ENCODE measurements around the gene ZFYVE19.

Gene ZFYVE19

DNA sequence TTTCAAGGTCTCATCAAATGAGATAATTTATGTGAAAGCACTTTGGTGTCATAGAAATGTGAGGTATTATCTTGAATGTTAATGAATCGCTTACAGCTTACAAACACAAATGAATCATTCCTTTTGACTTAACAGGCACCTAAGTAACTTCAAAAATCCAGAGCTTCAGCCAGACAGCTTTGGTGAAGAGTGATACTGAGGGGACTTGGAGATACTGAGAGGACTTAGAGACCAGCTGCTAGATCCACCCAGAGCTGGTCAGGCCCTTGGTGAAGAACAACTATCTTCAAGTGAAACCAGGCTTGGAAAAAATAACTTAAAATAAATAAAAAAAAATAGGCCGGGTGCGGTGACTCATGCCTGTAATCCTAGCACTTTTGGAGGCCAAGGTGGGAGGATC is 16.2 kb upstream of the ZFYVE19 start:
- Mint-ChIP-seq H3K4me3 (no peak overlapping the region), H3K9me3 (ENCODE audit: low read depth) (no peaks in the 10 kb centered on the region), H3K4me1 (ENCODE audit: low read depth) (peaks cover 25% of the 10 kb centered on the region), H3K27me3 (no peaks in the 10 kb centered on the region), H3K27ac (no peak overlapping the region), H3K36me3 (peaks cover 2% of the 10 kb centered on the region)

DNA sequence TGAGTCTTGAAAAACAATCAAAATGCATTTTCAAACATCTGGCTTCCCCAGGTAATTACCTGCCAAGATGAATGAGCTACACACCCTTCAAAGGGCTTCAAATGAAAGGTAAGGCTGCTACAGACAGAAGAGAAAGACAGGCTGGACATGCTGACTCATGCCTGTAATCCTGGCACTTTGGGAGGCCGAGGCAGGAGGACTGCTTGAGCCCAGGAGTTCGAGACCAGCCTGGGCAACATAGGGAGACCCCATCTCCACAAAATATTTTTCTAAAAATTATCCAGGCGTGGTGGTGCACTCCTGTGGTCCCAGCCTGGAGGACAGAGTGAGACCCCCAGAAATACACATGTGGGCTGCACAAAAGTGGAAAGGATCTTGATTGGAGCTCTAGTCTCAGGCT is 14.5 kb upstream of the ZFYVE19 start:
- Mint-ChIP-seq H3K9me3 (ENCODE audit: low read depth) (no peaks in the 10 kb centered on the region), H3K4me3 (no peak overlapping the region), H3K27me3 (no peaks in the 10 kb centered on the region), H3K27ac (no peak overlapping the region), H3K36me3 (peaks cover 2% of the 10 kb centered on the region), H3K4me1 (ENCODE audit: low read depth) (peaks cover 15% of the 10 kb centered on the region)

DNA sequence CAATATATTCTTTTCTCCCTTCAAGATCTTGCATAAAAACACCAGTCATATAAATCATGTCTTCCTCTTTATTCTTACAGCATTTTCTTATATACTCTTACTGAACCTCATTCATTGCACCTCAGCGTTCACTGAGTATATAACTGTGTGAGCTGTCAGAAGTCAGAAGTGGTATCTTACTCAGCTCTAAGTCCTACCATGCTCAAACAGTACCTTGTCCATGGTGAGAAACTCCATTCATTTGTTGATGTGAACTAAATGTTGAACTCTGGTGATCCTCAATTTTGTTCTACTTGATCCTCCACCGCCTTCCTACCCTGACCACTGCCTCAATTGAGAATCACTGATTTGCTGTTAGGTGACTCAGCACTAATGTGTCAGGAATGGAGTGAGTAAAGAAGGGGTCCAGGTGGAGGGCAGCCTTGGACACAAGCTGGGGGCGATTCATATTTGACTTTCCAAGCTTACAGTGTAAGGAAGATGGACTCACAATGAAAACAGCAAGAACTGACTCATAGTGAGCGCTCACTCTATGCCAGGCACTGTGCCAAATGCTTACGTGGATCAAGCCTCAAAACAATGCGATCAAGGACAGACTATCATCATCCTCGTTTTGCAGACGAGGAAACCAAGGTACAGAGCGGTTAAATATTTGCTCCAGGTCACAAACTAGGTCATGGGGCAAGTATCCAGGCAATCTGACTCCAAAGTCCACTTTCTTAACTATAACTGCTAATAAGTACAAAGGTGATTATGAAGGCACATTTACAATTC is 13.5 kb upstream of the ZFYVE19 start:
- H3K27me3 Mint-ChIP-seq: no peaks in the 10 kb centered on the region
- no peaks in the 10 kb centered on the region for H3K9me3 Mint-ChIP-seq (ENCODE audit: low read depth)
- H3K4me3 Mint-ChIP-seq: no peak overlapping the region
- peaks cover 14% of the 10 kb centered on the region for H3K4me1 Mint-ChIP-seq (ENCODE audit: low read depth)
- peak overlapping the region; percentile 18 for H3K27ac Mint-ChIP-seq
- H3K36me3 Mint-ChIP-seq: peaks cover 7% of the 10 kb centered on the region

DNA sequence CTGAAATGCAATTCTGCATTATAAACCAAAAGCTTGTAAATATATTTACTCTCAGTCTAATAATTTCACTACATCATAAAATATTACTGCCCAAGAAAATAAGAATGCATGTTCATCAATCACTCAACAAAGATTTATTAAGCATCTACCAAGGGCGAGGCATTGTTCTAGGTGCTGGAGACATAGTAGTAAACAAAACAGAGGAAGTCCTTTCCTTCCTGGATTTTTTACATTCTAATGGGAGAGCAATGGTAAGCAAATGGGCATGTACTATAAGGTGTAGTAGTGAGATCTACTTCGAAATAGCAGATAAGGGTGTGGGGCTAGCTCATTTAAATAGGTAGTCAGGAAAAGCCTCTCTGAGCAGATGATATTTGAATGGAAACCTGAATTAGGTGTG is 10.8 kb upstream of the ZFYVE19 start:
- no peak overlapping the region for H3K4me3 Mint-ChIP-seq
- H3K27ac Mint-ChIP-seq: no peak overlapping the region
- H3K4me1 Mint-ChIP-seq (ENCODE audit: low read depth): peaks cover 19% of the 10 kb centered on the region
- H3K27me3 Mint-ChIP-seq: no peaks in the 10 kb centered on the region
- peaks cover 11% of the 10 kb centered on the region for H3K36me3 Mint-ChIP-seq
- H3K9me3 Mint-ChIP-seq (ENCODE audit: low read depth): no peaks in the 10 kb centered on the region

DNA sequence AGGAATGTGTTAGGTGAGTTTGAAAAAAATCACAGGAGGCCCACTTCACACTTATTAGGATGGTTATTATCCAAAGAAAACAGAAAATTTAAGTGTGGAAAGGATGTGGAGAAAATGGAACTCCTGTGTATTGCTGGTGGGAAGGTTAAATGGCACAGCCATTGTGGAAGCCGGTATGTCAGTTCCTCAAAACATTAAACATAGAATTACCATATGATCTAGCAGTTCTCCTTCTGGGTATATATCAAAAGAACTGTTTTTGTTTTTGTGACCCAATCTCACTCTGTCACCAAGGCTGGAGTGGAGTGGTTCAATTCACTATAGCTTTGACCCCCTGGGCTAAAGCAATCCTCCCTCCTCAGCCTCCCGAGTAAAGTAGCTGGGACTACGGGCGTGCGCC is 10.4 kb upstream of the ZFYVE19 start:
- H3K4me3 Mint-ChIP-seq: no peak overlapping the region
- H3K36me3 Mint-ChIP-seq: peaks cover 13% of the 10 kb centered on the region
- no peaks in the 10 kb centered on the region for H3K9me3 Mint-ChIP-seq (ENCODE audit: low read depth)
- H3K27me3 Mint-ChIP-seq: no peaks in the 10 kb centered on the region
- peaks cover 21% of the 10 kb centered on the region for H3K4me1 Mint-ChIP-seq (ENCODE audit: low read depth)
- H3K27ac Mint-ChIP-seq: no peak overlapping the region

DNA sequence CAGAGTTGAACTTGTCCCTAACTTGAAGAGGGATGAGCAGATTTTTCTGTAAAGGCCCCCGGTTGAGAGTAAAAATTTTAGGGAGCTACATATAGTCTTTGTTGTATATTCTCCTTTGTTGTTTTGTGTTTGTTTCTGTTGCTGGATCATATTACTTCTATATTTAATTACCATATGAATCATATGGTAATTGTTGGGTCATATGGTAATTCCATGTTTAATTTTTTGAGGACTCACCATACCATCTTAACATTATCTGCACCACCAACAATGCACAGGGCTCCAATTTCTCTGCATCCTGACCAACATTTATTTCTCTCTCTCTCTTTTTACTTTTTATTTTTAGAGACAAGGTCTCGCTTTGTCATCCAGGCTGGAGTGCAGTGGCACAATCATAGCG is 7.4 kb upstream of the ZFYVE19 start:
- Mint-ChIP-seq H3K36me3 (peaks cover 11% of the 10 kb centered on the region), H3K27me3 (no peaks in the 10 kb centered on the region), H3K4me1 (ENCODE audit: low read depth) (peaks cover 29% of the 10 kb centered on the region), H3K9me3 (ENCODE audit: low read depth) (no peaks in the 10 kb centered on the region), H3K27ac (no peak overlapping the region), H3K4me3 (no peak overlapping the region)

DNA sequence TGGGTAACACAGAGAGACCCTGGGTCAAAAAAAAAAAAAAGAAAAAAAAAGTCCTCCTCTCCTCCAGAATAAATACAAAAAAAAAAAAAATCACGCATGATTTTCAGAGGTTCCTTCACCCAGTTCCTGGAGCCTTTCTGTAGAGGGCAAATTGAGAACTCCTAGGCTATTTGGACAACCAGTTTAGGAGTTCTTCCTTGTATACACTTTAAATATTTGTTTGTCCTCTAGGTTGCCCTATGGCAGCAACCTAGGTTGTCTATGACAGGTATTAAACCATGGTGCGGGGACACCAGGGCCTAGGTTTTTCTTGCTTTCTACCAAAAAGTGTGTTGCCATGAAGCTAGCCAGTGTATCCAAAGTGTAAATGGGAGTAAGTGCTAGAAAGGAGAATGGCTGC is 3.8 kb upstream of the ZFYVE19 start:
- peaks cover 9% of the 10 kb centered on the region for H3K36me3 Mint-ChIP-seq
- no peak overlapping the region for H3K4me3 Mint-ChIP-seq
- H3K4me1 Mint-ChIP-seq (ENCODE audit: low read depth): peaks cover 36% of the 10 kb centered on the region
- H3K9me3 Mint-ChIP-seq (ENCODE audit: low read depth): no peaks in the 10 kb centered on the region
- no peaks in the 10 kb centered on the region for H3K27me3 Mint-ChIP-seq
- H3K27ac Mint-ChIP-seq: no peak overlapping the region

DNA sequence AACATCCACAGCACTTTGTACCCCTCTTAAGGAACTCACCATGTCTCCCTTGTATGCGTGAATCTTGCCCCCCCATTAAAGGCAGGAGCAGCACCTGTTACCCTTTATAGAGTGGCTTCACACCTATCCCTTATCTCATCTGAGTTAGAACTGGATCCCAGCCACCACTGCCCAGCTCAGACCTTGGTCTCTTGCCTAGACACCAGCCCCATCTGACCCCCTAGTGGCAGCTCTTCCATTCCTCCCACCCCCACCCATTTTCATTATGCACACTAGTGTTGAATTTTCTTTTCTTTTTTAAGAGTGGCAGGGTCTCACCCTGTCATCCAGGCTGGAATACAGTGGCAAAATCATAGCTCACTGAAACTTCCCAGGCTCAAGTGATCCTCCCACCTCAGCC is 3.2 kb upstream of the ZFYVE19 start:
- no peak overlapping the region for H3K27ac Mint-ChIP-seq
- H3K4me3 Mint-ChIP-seq: no peak overlapping the region
- peaks cover 36% of the 10 kb centered on the region for H3K4me1 Mint-ChIP-seq (ENCODE audit: low read depth)
- no peaks in the 10 kb centered on the region for H3K9me3 Mint-ChIP-seq (ENCODE audit: low read depth)
- H3K36me3 Mint-ChIP-seq: peaks cover 4% of the 10 kb centered on the region
- H3K27me3 Mint-ChIP-seq: no peaks in the 10 kb centered on the region

DNA sequence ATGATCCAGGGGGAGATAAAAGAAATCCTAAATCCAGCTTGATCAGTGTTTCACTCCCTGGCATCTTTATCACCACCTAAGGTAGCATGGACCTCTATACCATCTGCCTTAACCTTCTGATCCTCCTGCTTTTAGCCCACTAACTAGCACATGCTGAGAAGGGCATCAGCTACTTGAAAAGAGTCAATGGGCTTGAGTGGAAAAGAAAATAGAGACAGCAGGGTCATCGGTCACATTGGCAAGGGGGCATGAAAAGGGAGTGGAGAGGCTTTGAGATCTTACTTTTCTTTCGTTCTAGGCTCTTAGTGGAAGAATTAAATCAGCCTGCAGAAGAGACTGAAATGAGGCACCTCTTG is 239 bp upstream of the ZFYVE19 start:
- peaks cover 28% of the 10 kb centered on the region for H3K4me1 Mint-ChIP-seq (ENCODE audit: low read depth)
- peak overlapping the region; percentile 100 for H3K27ac Mint-ChIP-seq
- H3K27me3 Mint-ChIP-seq: no peaks in the 10 kb centered on the region
- H3K36me3 Mint-ChIP-seq: peaks cover 3% of the 10 kb centered on the region
- peak overlapping the region; percentile 99 for H3K4me3 Mint-ChIP-seq
- H3K9me3 Mint-ChIP-seq (ENCODE audit: low read depth): no peaks in the 10 kb centered on the region

DNA sequence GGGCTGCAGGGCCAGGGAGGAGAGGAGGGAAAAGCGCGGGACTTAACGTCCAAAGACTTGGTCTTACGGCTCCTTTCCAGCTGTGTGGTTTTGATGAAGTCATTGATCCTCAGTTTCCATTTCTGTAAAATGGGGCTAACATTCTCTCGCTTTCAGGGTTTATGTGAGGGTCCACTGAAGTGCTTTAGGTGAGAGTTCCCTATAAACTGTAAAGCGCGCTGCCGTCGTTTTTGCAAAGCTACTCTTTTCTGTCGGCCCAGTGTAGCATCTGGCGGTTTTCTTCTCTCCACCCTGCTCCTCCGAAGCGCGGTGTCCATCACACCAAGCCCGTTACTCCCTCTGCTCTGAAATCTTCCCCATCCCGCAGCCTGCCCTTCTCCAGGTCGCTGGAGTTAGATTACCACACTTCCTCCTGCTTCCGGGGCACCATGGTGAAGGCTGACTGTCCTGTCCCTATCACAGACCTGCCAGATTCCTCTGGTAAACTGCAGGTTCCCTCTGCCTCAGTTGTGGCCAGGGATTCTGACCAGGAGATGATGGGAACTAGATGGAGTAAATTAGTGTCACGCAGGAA is 1.1 kb downstream of the ZFYVE19 start:
- Mint-ChIP-seq H3K9me3 (ENCODE audit: low read depth) (no peaks in the 10 kb centered on the region), H3K27me3 (no peaks in the 10 kb centered on the region), H3K36me3 (peaks cover 4% of the 10 kb centered on the region), H3K27ac (peak overlapping the region; percentile 100), H3K4me1 (ENCODE audit: low read depth) (peaks cover 23% of the 10 kb centered on the region), H3K4me3 (peak overlapping the region; percentile 99)

DNA sequence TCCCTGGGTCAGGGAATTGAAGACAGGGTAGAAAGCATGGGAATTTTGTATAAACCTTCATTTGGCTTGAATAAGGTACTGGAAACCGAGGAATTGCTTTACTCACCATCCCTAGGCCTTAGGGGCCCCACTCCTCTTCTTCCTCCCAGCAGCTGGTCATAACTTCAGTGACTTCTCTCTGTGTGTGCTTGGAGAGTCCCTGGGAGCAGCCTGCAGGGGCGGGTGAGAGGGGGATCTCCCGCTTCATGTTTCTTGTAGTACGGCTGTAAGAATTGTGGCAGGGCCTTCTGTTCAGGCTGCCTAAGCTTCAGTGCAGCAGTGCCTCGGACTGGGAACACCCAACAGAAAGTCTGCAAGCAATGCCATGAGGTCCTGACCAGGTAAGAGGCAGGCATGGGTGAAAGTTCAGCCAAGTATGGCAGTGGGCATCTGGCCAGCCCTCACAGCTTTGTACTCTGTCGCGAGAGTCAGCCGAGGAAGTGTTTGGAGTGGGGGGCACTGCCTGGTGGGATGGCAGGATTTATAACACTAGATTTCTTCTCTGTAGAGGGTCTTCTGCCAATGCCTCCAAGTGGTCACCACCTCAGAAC is 2.1 kb downstream of the ZFYVE19 start:
- peak overlapping the region; percentile 99 for H3K4me3 Mint-ChIP-seq
- H3K4me1 Mint-ChIP-seq (ENCODE audit: low read depth): peaks cover 19% of the 10 kb centered on the region
- peaks cover 4% of the 10 kb centered on the region for H3K36me3 Mint-ChIP-seq
- no peak overlapping the region for H3K27ac Mint-ChIP-seq
- no peaks in the 10 kb centered on the region for H3K9me3 Mint-ChIP-seq (ENCODE audit: low read depth)
- no peaks in the 10 kb centered on the region for H3K27me3 Mint-ChIP-seq

DNA sequence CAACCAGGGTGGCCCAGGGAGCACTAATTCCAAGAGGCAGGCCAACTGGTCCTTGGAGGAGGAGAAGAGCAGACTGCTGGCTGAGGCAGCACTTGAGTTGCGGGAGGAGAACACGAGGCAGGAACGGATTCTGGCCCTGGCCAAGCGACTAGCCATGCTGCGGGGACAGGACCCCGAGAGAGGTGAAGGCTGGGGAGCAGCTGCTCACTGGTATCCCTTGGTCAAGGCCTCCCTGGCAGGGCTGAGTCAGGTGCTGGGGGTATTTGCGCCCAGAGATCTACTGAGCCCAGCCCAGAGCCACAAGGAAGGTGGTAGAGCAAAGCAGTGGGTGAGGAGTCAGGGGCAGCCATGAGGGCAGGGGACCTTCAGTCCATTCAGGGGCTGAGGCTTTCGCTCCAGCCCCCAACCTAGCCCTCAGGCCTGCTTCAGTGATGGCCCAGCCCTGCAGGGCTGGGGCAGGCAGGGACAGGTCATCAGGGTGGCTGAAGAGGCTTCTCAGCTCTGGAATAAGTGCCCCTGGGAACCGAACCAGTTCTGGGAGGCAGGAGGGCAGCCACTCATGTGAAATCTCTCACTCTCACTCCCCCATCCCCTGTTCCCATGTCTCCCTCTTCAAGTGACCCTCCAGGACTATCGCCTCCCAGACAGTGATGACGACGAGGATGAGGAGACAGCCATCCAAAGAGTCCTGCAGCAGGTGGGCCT is 6.0 kb downstream of the ZFYVE19 start:
- Mint-ChIP-seq H3K27ac (no peak overlapping the region), H3K4me3 (no peak overlapping the region), H3K36me3 (peaks cover 12% of the 10 kb centered on the region), H3K4me1 (ENCODE audit: low read depth) (peaks cover 9% of the 10 kb centered on the region), H3K27me3 (no peaks in the 10 kb centered on the region), H3K9me3 (ENCODE audit: low read depth) (no peaks in the 10 kb centered on the region)

DNA sequence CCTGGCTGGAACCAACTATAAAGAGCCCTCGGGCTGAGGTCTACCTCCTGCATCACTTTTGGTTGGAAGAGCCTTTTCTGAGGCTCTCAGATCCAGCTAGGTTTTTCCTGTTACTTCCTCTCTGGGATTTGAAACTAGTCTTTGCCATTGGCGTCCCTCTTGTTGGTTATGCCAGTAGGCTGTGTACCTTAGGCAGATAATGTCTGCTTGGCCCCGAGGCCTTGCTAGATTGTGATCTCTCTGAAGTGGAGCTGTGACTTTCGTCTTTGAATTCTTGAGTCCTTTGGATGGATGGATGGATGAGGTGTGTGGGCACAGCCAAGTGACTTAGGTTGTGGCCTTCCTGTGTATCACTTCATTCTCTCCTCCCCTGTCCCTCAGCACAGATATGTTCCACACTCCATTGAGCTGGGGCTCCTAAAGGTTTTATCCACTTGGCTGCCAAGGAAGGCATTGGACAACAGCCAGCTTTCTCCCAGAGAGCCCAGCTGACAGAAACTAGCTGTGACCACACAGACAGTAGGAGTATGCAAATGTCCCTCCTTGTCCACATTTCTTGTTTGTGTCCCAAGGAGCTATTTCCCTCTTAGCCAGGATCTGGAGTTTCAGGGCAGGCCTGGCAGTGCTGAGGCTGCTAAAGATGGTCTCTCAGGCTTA is 8.3 kb downstream of the ZFYVE19 start:
- H3K9me3 Mint-ChIP-seq (ENCODE audit: low read depth): no peaks in the 10 kb centered on the region
- H3K36me3 Mint-ChIP-seq: peaks cover 12% of the 10 kb centered on the region
- no peak overlapping the region for H3K27ac Mint-ChIP-seq
- no peaks in the 10 kb centered on the region for H3K27me3 Mint-ChIP-seq
- no peaks in the 10 kb centered on the region for H3K4me1 Mint-ChIP-seq (ENCODE audit: low read depth)
- no peak overlapping the region for H3K4me3 Mint-ChIP-seq

DNA sequence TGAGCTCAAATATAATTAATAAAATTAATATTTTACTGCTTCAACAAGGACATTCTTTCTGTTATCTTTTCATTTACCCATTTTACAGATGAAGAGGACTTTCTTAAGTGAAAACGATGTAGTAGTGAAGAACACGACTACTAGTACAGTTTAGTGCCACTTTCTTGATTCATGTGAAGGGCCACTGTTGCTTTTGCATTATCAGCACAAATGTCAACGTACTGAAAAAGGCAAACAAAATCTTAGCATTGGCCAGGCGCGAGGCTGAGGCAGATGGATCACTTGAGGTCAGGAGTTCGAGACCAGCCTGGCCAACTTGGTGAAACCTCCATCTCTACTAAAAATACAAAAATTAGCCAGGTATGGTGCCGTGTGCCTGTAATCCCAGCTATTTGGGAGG is 12.2 kb downstream of the ZFYVE19 start:
- no peak overlapping the region for H3K4me3 Mint-ChIP-seq
- H3K9me3 Mint-ChIP-seq (ENCODE audit: low read depth): no peaks in the 10 kb centered on the region
- H3K4me1 Mint-ChIP-seq (ENCODE audit: low read depth): no peaks in the 10 kb centered on the region
- H3K27me3 Mint-ChIP-seq: no peaks in the 10 kb centered on the region
- H3K27ac Mint-ChIP-seq: no peak overlapping the region
- H3K36me3 Mint-ChIP-seq: peaks cover 8% of the 10 kb centered on the region

DNA sequence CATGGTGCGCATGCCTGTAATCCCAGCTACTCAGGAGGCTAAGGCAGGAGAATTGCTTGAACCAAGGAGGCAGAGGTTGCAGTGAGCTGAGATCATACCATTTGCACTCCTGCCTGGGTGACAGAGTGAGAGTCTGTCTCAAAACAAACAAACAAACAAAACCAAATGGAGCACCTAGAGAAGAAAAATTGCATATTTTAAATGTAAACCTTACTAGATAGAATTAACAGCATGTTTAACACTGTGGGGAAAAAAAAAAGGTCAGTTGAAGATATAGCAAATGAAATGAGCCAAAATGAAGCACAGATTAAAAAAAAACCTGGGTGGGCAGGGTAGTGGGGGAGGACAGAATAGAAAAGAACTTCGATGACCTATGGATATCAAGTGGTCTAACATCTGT is 14.3 kb downstream of the ZFYVE19 start:
- no peaks in the 10 kb centered on the region for H3K36me3 Mint-ChIP-seq
- H3K4me1 Mint-ChIP-seq (ENCODE audit: low read depth): no peaks in the 10 kb centered on the region
- H3K9me3 Mint-ChIP-seq (ENCODE audit: low read depth): no peaks in the 10 kb centered on the region
- no peak overlapping the region for H3K27ac Mint-ChIP-seq
- H3K27me3 Mint-ChIP-seq: no peaks in the 10 kb centered on the region
- H3K4me3 Mint-ChIP-seq: no peak overlapping the region

Measured in activated naive CD8-positive, alpha-beta T cell (primary cell).